Upper lobe of left lung (tissue), 6 donors: ENCODE data around the gene ARFGAP1. TPM values are rescaled to one million over a fixed set of nuclear protein-coding genes. Genes with fewer than 3 reads are reported as not detected.

Source experiments
- ATAC-seq, 2 donors: fragments of 200-7000 bp; cut with Tn5 transposase; one replicate each; pipeline ENCODE4 v1.9.1; 2022; ENCODE audit warnings: mild to moderate bottlenecking in 2 of 2, moderate library complexity in 2 of 2; ENCODE audit not compliant: low FRiP score in 2 of 2
- DNase-seq, 2 donors: peaks; one replicate each; pipeline ENCODE4 v3.0.0-alpha.2; 2019 to 2020
- H3K27ac ChIP-seq, 4 donors: fragments of 200-600 bp; sonication (generic); one replicate each; pipeline ENCODE4 v1.5.1; 2016 to 2019
- H3K27me3 ChIP-seq, 4 donors: fragments of 200-600 bp; sonication (generic); one replicate each; pipeline ENCODE4 v1.5.1; 2017 to 2019
- H3K36me3 ChIP-seq, 4 donors: fragments of 200-600 bp; sonication (generic); one replicate each; pipeline ENCODE4 v1.5.1; 2016 to 2019
- H3K4me1 ChIP-seq, 4 donors: fragments of 200-600 bp; sonication (generic); one replicate each; pipeline ENCODE4 v1.5.1; 2018 to 2019
- H3K4me3 ChIP-seq, 4 donors: fragments of 200-600 bp; sonication (generic); one replicate each; pipeline ENCODE4 v1.5.1; 2017 to 2019; ENCODE audit warnings: mild to moderate bottlenecking in 2 of 4, moderate library complexity in 1 of 4
- H3K9me3 ChIP-seq, 4 donors: fragments of 200-600 bp; sonication (generic); one replicate each; pipeline ENCODE4 v1.5.1; 2018 to 2019
- CTCF ChIP-seq, 6 experiments: fragments of 450-650 bp in 4 of 6; fragments of 200-600 bp in 2 of 6; sonication (generic) in 2 of 6; IDR thresholded peaks; one replicate each; pipeline ENCODE4 v1.5.1; 2016 to 2019; ENCODE audit warnings: antibody characterized with exemption in 6 of 6
- EP300 ChIP-seq, 4 donors: sonication (generic); formaldehyde crosslinking; IDR thresholded peaks; one replicate each; pipeline ENCODE4 v1.5.1; 2017; ENCODE audit warnings: antibody characterized with exemption in 4 of 4, control low read depth in 2 of 4
- POLR2A ChIP-seq, 4 donors: fragments of 450-650 bp; IDR thresholded peaks; one replicate each; pipeline ENCODE4 v1.5.1; 2016 to 2017; ENCODE audit warnings: antibody characterized with exemption in 4 of 4, mild to moderate bottlenecking in 2 of 4
- POLR2AphosphoS5 ChIP-seq, 2 donors: sonication (generic); formaldehyde crosslinking; IDR thresholded peaks; one replicate each; pipeline ENCODE4 v1.5.1; 2017; ENCODE audit warnings: antibody characterized with exemption in 2 of 2
- WGBS, 2 donors: methylation state at CpG; one replicate each; pipeline ENCODE4 v1.1.5; 2017 to 2018; 5-methylcytosine and 5-hydroxymethylcytosine counted together
- total RNA-seq, 6 donors: library from RNA; depleted of rRNA in 4 of 6; stranded (reverse); fragments of >200 nt in 4 of 6; gene quantifications; one replicate each; pipeline versions ENCODE4 v1.1.0 to v1.2.1, GENCODE V29; 2016 to 2021
- donor health status: DM: no; HTN: no; CAD: no; lungs with moderate emphysema.
- donor health status: DM: no; HTN: yes; CAD: no; lungs with severe emphysema.

The ARFGAP1 gene
- total RNA-seq, 6 donors from 2014 or later = 39.8 to 169 (median 84.7) TPM

GRCh38 chr20:63253438-63254231 is 19.0 kb upstream of the ARFGAP1 start:
- 0 to 1% methylated on average over 25 to 27 of the region's 89 CpGs for WGBS, 2 donors
- peak overlapping the region in 3 of 4 donors; percentile 11 to 42 (median 36) for H3K4me3 ChIP-seq
- peaks cover 13 to 22% (median 15%) of the 10 kb centered on the region in 4 donors for H3K4me1 ChIP-seq
- ATAC-seq (peak in 1 of 2 donors; percentile 21), DNase-seq (peak in 1 of 2 donors; percentile 79)
- no peak overlapping the region for H3K27ac ChIP-seq
- H3K27me3 ChIP-seq = peaks cover 1 to 35% (median 19%) of the 10 kb centered on the region in 4 donors
- H3K9me3 ChIP-seq = no peaks in the 10 kb centered on the region
- no peaks in the 10 kb centered on the region for H3K36me3 ChIP-seq
- no peak for TF ChIP-seq POLR2AphosphoS5 (IDR thresholded peaks at IDR 0.05)
- TF ChIP-seq EP300 (IDR thresholded peaks at IDR 0.05) = no peak
- TF ChIP-seq POLR2A (IDR thresholded peaks at IDR 0.05) = no peak
- no peak for TF ChIP-seq CTCF (IDR thresholded peaks at IDR 0.05)

- WGBS, 2 donors = 0% methylated on average over 7 of the region's 46 CpGs
- peak within 1 kb of the TSS in 3 of 4 donors; percentile 11 to 42 (median 36) for H3K4me3 ChIP-seq
- no peaks in the 10 kb centered on the region for H3K9me3 ChIP-seq
- DNase-seq = no peak
- H3K4me1 ChIP-seq = peaks cover 13 to 22% (median 15%) of the 10 kb centered on the region in 4 donors
- ATAC-seq = no peak
- no peak within 1 kb of the TSS for H3K27ac ChIP-seq
- no peaks in the 10 kb centered on the region for H3K36me3 ChIP-seq
- peaks cover 1 to 35% (median 19%) of the 10 kb centered on the region in 4 donors for H3K27me3 ChIP-seq
- TF ChIP-seq EP300 (IDR thresholded peaks at IDR 0.05) (no peak), POLR2AphosphoS5 (IDR thresholded peaks at IDR 0.05) (no peak), CTCF (IDR thresholded peaks at IDR 0.05) (no peak), POLR2A (IDR thresholded peaks at IDR 0.05) (no peak)
Observed at GRCh38 chr20:63254232-63254605, 18.4 kb upstream of the ARFGAP1 start, which contains the start of gene NKAIN4. NKAIN4 (minus strand) TSS chr20:63254463; CDS start chr20:63254450, 13 bp downstream.

- TF ChIP-seq CTCF (IDR thresholded peaks at IDR 0.05) (no peak), EP300 (IDR thresholded peaks at IDR 0.05) (no peak), POLR2A (IDR thresholded peaks at IDR 0.05) (no peak), POLR2AphosphoS5 (IDR thresholded peaks at IDR 0.05) (no peak)
- Histone ChIP-seq H3K9me3 (no peaks in the 10 kb centered on the region), H3K4me1 (peaks cover 13 to 22% (median 15%) of the 10 kb centered on the region in 4 donors), H3K4me3 (no peak overlapping the region), H3K36me3 (no peaks in the 10 kb centered on the region), H3K27ac (no peak overlapping the region), H3K27me3 (peaks cover 1 to 35% (median 19%) of the 10 kb centered on the region in 4 donors)
- WGBS, 2 donors = 13 to 19% methylated on average over 9 to 25 of the region's 56 CpGs
- DNase-seq = peak in 1 of 2 donors; percentile 80
- no peak for ATAC-seq
Observed at GRCh38 chr20:63254606-63255384, 17.8 kb upstream of the ARFGAP1 start.

DNA sequence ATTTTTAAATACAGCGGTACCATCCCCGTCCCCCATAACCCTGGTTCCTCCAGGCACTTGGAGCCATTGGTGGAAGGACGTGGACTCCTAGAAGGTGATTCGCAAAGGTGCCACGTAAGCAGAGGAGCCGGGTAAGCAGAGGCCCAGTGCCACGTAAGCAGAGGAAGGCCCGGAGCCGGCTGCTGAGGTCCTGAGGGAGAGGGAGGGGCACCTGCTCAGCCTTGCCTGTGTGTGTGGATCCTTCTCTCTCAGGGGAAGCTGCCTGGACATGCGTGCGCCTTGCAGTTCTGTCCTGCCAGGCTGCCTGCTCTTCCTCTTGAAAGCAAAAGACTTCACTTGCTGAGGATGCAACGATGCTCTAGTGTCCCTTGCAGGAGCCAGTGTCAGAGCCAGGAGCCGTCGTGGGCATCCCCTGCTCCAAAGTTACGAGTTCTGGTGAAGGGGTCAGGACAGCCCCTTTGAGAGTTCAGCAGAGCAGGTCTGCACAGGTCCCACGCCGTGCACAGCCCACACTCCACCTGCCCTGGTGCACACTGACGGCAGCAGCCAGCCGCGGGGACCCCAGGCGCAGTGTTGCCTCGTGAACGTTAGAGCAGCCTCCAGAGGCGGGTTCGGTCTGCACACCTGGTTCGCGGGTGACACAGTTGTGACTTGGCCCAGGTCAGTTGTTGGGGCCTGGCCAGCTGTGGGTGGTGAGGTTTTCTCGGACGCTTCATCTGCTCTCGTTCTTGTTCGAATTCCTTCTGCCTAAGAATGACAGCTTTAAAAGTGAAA is 16.5 kb upstream of the ARFGAP1 start:
- TF ChIP-seq POLR2A (IDR thresholded peaks at IDR 0.05) (no peak), EP300 (IDR thresholded peaks at IDR 0.05) (no peak), CTCF (IDR thresholded peaks at IDR 0.05) (no peak), POLR2AphosphoS5 (IDR thresholded peaks at IDR 0.05) (no peak)
- Histone ChIP-seq H3K27me3 (peaks cover 1 to 35% (median 21%) of the 10 kb centered on the region in 4 donors), H3K4me3 (no peak overlapping the region), H3K4me1 (peaks cover 13 to 22% (median 15%) of the 10 kb centered on the region in 4 donors), H3K9me3 (no peaks in the 10 kb centered on the region), H3K36me3 (no peaks in the 10 kb centered on the region), H3K27ac (no peak overlapping the region)
- peak in 1 of 2 donors; percentile 62 for DNase-seq
- 55 to 57% methylated on average over 17 to 31 of the region's 31 CpGs for WGBS, 2 donors
- ATAC-seq = no peak
